Adipocyte (in vitro differentiated cells): ENCODE results near the gene RAB11FIP2.
A peak's percentile ranks its signal among the peaks of the same experiment; 100 is the strongest.
"Not testable (repeated sequence)": the region's sequence is repeated elsewhere in the genome, so short reads cannot be mapped to it uniquely, and the experiment has no call there.

Source experiments
- DNase-seq: peaks from one replicate; pipeline ENCODE4 v3.0.0-alpha.2; 2015; ENCODE audit warnings: low read depth
- H3K27me3 ChIP-seq: replicated peaks from 2 replicates; pipeline ENCODE4 v1.7.0; 2013; ENCODE audit warnings: mild to moderate bottlenecking, low read length, moderate library complexity; ENCODE audit not compliant: control insufficient read depth, insufficient read depth
- H3K36me3 ChIP-seq: 2 replicates; pipeline ENCODE4 v1.7.0; 2013; ENCODE audit warnings: low read length, mild to moderate bottlenecking, moderate library complexity; ENCODE audit not compliant: control insufficient read depth, insufficient read depth, severe bottlenecking
- H3K4me1 ChIP-seq: 2 replicates; pipeline ENCODE4 v1.7.0; 2013; ENCODE audit warnings: mild to moderate bottlenecking, low read length, moderate library complexity; ENCODE audit not compliant: control insufficient read depth, insufficient read depth
- H3K4me3 ChIP-seq: 2 replicates; pipeline ENCODE4 v1.7.0; 2013; ENCODE audit warnings: mild to moderate bottlenecking, low read length, moderate library complexity
- H3K9ac ChIP-seq: 2 replicates; pipeline ENCODE4 v1.7.0; 2013; ENCODE audit warnings: mild to moderate bottlenecking, low read length, moderate library complexity
- H3K9me3 ChIP-seq: 2 replicates; pipeline ENCODE4 v1.7.0; 2013; ENCODE audit warnings: mild to moderate bottlenecking, low read length, moderate library complexity; ENCODE audit not compliant: control insufficient read depth

The RAB11FIP2 gene, protein sequence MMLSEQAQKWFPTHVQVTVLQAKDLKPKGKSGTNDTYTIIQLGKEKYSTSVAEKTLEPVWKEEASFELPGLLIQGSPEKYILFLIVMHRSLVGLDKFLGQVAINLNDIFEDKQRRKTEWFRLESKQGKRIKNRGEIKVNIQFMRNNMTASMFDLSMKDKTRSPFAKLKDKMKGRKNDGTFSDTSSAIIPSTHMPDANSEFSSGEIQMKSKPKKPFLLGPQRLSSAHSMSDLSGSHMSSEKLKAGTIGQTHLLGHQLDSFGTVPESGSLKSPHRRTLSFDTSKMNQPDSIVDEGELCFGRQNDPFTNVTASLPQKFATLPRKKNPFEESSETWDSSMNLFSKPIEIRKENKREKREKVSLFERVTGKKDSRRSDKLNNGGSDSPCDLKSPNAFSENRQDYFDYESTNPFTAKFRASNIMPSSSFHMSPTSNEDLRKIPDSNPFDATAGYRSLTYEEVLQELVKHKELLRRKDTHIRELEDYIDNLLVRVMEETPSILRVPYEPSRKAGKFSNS

GRCh38 chr10:118046395-118047156 is at the start of gene RAB11FIP2:
Gene RAB11FIP2 (minus strand): TSS chr10:118046941. CDS start chr10:118046163, 778 bp downstream.
- no peaks in the 10 kb centered on the region for H3K27me3 ChIP-seq
- peak within 1 kb of the TSS; percentile 91 for H3K9ac ChIP-seq
- no peaks in the 10 kb centered on the region for H3K36me3 ChIP-seq
- no peaks in the 10 kb centered on the region for H3K9me3 ChIP-seq
- peak within 1 kb of the TSS; percentile 92 for H3K4me3 ChIP-seq
- peak; percentile 95 for DNase-seq
- peaks cover 27% of the 10 kb centered on the region for H3K4me1 ChIP-seq

DNA sequence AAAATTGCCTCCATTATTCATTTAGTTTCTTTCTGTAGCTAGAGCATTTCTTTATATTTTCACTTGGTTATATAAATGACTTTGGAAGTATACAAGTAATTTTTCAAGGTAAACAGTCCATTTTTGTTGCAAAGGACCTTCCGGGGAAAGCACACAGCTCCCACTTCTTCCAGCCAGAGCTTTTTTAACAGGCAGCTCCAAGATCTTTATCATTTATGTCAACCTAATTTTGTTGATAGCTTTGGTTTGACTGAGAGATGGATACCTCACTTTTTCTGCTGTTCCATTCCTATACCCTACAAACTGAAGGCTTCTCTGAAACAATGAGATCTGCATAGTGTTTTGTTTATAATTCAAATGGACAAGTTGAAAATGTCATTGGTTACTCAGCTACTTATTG is 49.3 kb upstream of the RAB11FIP2 start:
- no peaks in the 10 kb centered on the region for H3K9me3 ChIP-seq
- H3K9ac ChIP-seq = no peak overlapping the region
- peak; percentile 13 for DNase-seq
- peak overlapping the region; percentile 1 for H3K4me3 ChIP-seq
- no peaks in the 10 kb centered on the region for H3K27me3 ChIP-seq
- peaks cover 18% of the 10 kb centered on the region for H3K4me1 ChIP-seq
- H3K36me3 ChIP-seq = no peaks in the 10 kb centered on the region

DNA sequence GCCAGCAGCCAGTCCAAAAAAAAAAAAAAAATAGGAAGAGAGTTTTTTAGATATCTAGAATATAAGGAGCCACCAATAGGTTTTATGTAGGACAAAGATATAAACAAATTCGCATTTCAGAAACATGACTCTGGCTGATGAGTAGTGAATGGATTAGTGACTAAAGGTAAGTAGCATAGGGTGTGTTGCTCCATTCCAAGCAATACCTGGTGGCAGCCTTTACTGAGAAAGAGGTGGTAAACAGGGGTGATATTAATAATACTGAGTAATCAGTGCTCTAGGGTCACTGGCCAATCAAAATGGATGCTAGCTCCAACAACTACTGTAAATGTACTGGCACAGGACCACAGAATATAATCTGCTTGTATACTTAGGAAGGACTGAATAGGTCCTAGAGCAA is 45.5 kb upstream of the RAB11FIP2 start:
- Histone ChIP-seq H3K9me3 (no peaks in the 10 kb centered on the region), H3K4me1 (peaks cover 12% of the 10 kb centered on the region), H3K27me3 (no peaks in the 10 kb centered on the region), H3K4me3 (no peak overlapping the region), H3K9ac (no peak overlapping the region), H3K36me3 (no peaks in the 10 kb centered on the region)
- DNase-seq = no peak

- no peaks in the 10 kb centered on the region for H3K9me3 ChIP-seq
- no peaks in the 10 kb centered on the region for H3K27me3 ChIP-seq
- no peak overlapping the region for H3K9ac ChIP-seq
Measured at GRCh38 chr10:118080817-118081216, 34.1 kb upstream of the RAB11FIP2 start.

GRCh38 chr10:118076705-118077104 is 30.0 kb upstream of the RAB11FIP2 start:
- Histone ChIP-seq H3K9me3 (no peaks in the 10 kb centered on the region), H3K4me1 (peaks cover 3% of the 10 kb centered on the region), H3K36me3 (no peaks in the 10 kb centered on the region), H3K4me3 (no peak overlapping the region), H3K27me3 (no peaks in the 10 kb centered on the region), H3K9ac (no peak overlapping the region)
- no peak for DNase-seq

More at GRCh38 chr10:118080817-118081216, 34.1 kb upstream of the RAB11FIP2 start:
- no peaks in the 10 kb centered on the region for H3K4me1 ChIP-seq
- DNase-seq = no peak
- no peak overlapping the region for H3K4me3 ChIP-seq
- no peaks in the 10 kb centered on the region for H3K36me3 ChIP-seq

GRCh38 chr10:118072840-118073239 is 26.1 kb upstream of the RAB11FIP2 start:
- Histone ChIP-seq H3K4me1 (peaks cover 20% of the 10 kb centered on the region), H3K4me3 (no peak overlapping the region), H3K9ac (no peak overlapping the region), H3K27me3 (no peaks in the 10 kb centered on the region), H3K36me3 (no peaks in the 10 kb centered on the region), H3K9me3 (no peaks in the 10 kb centered on the region)
- DNase-seq = no peak

DNA sequence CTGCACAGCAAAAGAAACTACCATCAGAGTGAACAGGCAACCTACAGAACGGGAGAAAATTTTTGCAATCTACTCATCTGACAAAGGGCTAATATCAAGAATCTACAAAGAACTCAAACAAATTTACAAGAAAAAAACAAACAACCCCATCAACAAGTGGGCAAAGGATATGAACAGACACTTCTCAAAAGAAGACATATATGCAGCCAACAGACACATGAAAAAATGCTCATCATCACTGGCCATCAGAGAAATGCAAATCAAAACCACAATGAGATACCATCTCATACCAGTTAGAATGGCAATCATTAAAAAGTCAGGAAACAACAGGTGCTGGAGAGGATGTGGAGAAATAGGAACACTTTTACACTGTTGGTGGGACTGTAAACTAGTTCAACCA is 20.6 kb upstream of the RAB11FIP2 start:
- H3K4me1 ChIP-seq = peaks cover 29% of the 10 kb centered on the region
- not testable (repeated sequence) for H3K9ac ChIP-seq, DNase-seq, H3K36me3 ChIP-seq, H3K4me3 ChIP-seq, H3K9me3 ChIP-seq, H3K27me3 ChIP-seq

GRCh38 chr10:118062798-118063238 is 16.1 kb upstream of the RAB11FIP2 start:
- Histone ChIP-seq H3K4me1 (peaks cover 8% of the 10 kb centered on the region), H3K4me3 (no peak overlapping the region), H3K9me3 (peaks cover 4% of the 10 kb centered on the region), H3K36me3 (no peaks in the 10 kb centered on the region), H3K9ac (no peak overlapping the region), H3K27me3 (no peaks in the 10 kb centered on the region)
- DNase-seq = no peak

DNA sequence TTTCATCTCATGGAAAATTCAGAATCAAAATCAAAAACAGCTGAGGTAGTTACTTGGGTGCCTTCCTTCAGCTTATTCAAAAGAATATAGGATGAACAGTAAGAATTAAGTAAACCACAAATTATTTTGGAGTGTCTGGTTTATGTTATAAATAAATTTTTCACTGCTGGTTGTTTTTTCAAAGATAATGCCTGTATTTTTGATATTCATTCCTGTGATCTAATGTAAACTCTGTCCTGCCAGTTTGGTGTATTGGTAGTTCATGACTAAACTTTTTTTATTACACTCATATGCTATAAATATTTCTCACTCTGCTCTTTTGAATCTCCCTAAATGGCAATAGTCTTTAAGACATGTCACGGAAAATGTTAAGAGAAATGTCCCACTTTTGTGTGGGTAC is 11.6 kb upstream of the RAB11FIP2 start:
- Histone ChIP-seq H3K9ac (no peak overlapping the region), H3K4me3 (no peak overlapping the region), H3K4me1 (peaks cover 4% of the 10 kb centered on the region), H3K27me3 (no peaks in the 10 kb centered on the region), H3K9me3 (no peaks in the 10 kb centered on the region), H3K36me3 (no peaks in the 10 kb centered on the region)
- no peak for DNase-seq

- H3K27me3 ChIP-seq = no peaks in the 10 kb centered on the region
- peaks cover 4% of the 10 kb centered on the region for H3K4me1 ChIP-seq
- no peaks in the 10 kb centered on the region for H3K36me3 ChIP-seq
- H3K4me3 ChIP-seq = no peak overlapping the region
- no peaks in the 10 kb centered on the region for H3K9me3 ChIP-seq
- DNase-seq = no peak
- H3K9ac ChIP-seq = no peak overlapping the region
Measured at GRCh38 chr10:118057361-118057760, 10.6 kb upstream of the RAB11FIP2 start.

GRCh38 chr10:118054383-118054782 is 7.6 kb upstream of the RAB11FIP2 start:
- DNase-seq = no peak
- H3K36me3 ChIP-seq = no peaks in the 10 kb centered on the region
- H3K4me3 ChIP-seq = no peak overlapping the region
- H3K9me3 ChIP-seq = no peaks in the 10 kb centered on the region
- H3K27me3 ChIP-seq = no peaks in the 10 kb centered on the region
- no peak overlapping the region for H3K9ac ChIP-seq
- H3K4me1 ChIP-seq = peaks cover 4% of the 10 kb centered on the region
